HCT116 (cell line): ENCODE measurements around the gene IL20. TPM values are rescaled to one million over a fixed set of nuclear protein-coding genes. Genes with fewer than 3 reads are reported as not detected.

Experiments
- ATAC-seq: fragments of 200-7000 bp; cut with Tn5 transposase; 2 replicates; pipeline ENCODE4 v1.9.1; 2020; ENCODE audit warnings: mild to moderate bottlenecking, moderate library complexity
- BruUV-seq: library from RNA; stranded (reverse); fragments of 400-500 nt; replicated peaks from 2 replicates; lab custom pipeline; 2021; lab: Mats Ljungman, UMichigan
- CTCF ChIA-PET: fragments of 300-600 bp; sonication (Branson Sonifier 250); formaldehyde crosslinking; loops from one replicate; lab custom pipeline; 2021; ENCODE audit warnings: antibody characterized with exemption; lab: Charles Lee
- POLR2A ChIA-PET: fragments of 300-600, 350-600 bp; sonication (Branson Sonifier 250); formaldehyde crosslinking; loops from one replicate; lab custom pipeline; 2021; ENCODE audit warnings: antibody characterized with exemption; lab: Charles Lee
- RAD21 ChIA-PET, 2 experiments: fragments of 300-600 bp; sonication (Branson Sonifier 250); formaldehyde crosslinking; loops; one replicate each; lab custom pipeline; 2023; ENCODE audit warnings: low total read pairs in 2 of 2; ENCODE audit not compliant: uncharacterized antibody in 2 of 2, unreplicated experiment in 2 of 2, low non-redundant PET in 1 of 2; lab: Charles Lee
- DNase-seq: peaks from one replicate; pipeline ENCODE4 v3.0.0-alpha.2; 2010; ENCODE audit warnings: low read depth, low spot score
- H2AFZ ChIP-seq: fragments of 200-600 bp; shearing (Covaris generic), sonication (generic); 2 replicates; pipeline ENCODE4 v1.6.1; 2017; ENCODE audit warnings: low read depth, mixed run types, mixed read lengths, antibody characterized with exemption, low read length; ENCODE audit not compliant: poor library complexity, severe bottlenecking
- H3K27ac ChIP-seq: 2 replicates; pipeline ENCODE4 v1.5.1; 2012; ENCODE audit warnings: low read depth, low read length
- H3K27me3 ChIP-seq: fragments of 200-600 bp; sonication (generic); 2 replicates; pipeline ENCODE4 v1.6.1; 2016; ENCODE audit warnings: mixed run types, low read length, mixed read lengths; ENCODE audit not compliant: insufficient read depth
- H3K36me3 ChIP-seq, 2 experiments: fragments of 200-500 bp in 1 of 2; fragments of 200-600 bp in 1 of 2; sonication (Bioruptor generic) in 1 of 2; sonication (generic) in 1 of 2; 2 replicates each; pipeline versions ENCODE4 v1.5.1 to v1.6.1; 2014 to 2016; ENCODE audit warnings: low read length in 2 of 2, inconsistent platforms in 1 of 2, mixed read lengths in 1 of 2, mixed run types in 1 of 2; ENCODE audit not compliant: insufficient read depth in 2 of 2, control insufficient read depth in 1 of 2
- H3K4me1 ChIP-seq, 2 experiments: fragments of 200-600 bp in 1 of 2; sonication (generic) in 1 of 2; 2 replicates each; pipeline versions ENCODE4 v1.5.1 to v1.6.1; 2012 to 2017; ENCODE audit warnings: low read length in 2 of 2, inconsistent platforms in 1 of 2, mild to moderate bottlenecking in 1 of 2, mixed read lengths in 1 of 2, mixed run types in 1 of 2, moderate library complexity in 1 of 2; ENCODE audit not compliant: insufficient read depth in 2 of 2, control insufficient read depth in 1 of 2
- H3K4me2 ChIP-seq: fragments of 200-600 bp; sonication (generic); 2 replicates; pipeline ENCODE4 v1.6.1; 2017; ENCODE audit warnings: mixed run types, low read length, mixed read lengths
- H3K4me3 ChIP-seq, 2 experiments: fragments of 200-600 bp in 1 of 2; sonication (generic) in 1 of 2; replicated peaks in 1 of 2; 2 replicates each; pipeline ENCODE4 v1.5.1; 2011 to 2016; ENCODE audit warnings: low read length in 2 of 2, control low read depth in 1 of 2, low read depth in 1 of 2, mild to moderate bottlenecking in 1 of 2, mixed read lengths in 1 of 2, mixed run types in 1 of 2
- H3K79me2 ChIP-seq: fragments of 200-600 bp; sonication (generic); 2 replicates; pipeline ENCODE4 v1.6.1; 2017; ENCODE audit warnings: mild to moderate bottlenecking, mixed run types, low read length, moderate library complexity, mixed read lengths; ENCODE audit not compliant: insufficient read depth
- H3K9ac ChIP-seq: fragments of 200-600 bp; sonication (generic); 2 replicates; pipeline ENCODE4 v1.6.1; 2016; ENCODE audit warnings: low read length, mixed read lengths
- H3K9me2 ChIP-seq: fragments of 200-600 bp; sonication (generic), shearing (Covaris generic); 2 replicates; pipeline ENCODE4 v1.6.1; 2017; ENCODE audit warnings: mixed run types, mild to moderate bottlenecking, moderate library complexity; ENCODE audit not compliant: insufficient read depth
- H3K9me3 ChIP-seq, 2 experiments: fragments of 200-500 bp in 1 of 2; fragments of 200-600 bp in 1 of 2; sonication (Bioruptor generic) in 1 of 2; sonication (generic) in 1 of 2; 2 replicates each; pipeline ENCODE4 v1.6.1; 2014 to 2017; ENCODE audit warnings: low read length in 2 of 2, mixed read lengths in 2 of 2, inconsistent platforms in 1 of 2, low read depth in 1 of 2, mild to moderate bottlenecking in 1 of 2, mixed run types in 1 of 2, moderate library complexity in 1 of 2; ENCODE audit not compliant: control insufficient read depth in 1 of 2, insufficient read depth in 1 of 2
- H4K20me1 ChIP-seq: fragments of 200-600 bp; sonication (generic), shearing (Covaris generic); 2 replicates; pipeline ENCODE4 v1.6.1; 2017; ENCODE audit warnings: mixed run types, mild to moderate bottlenecking, moderate library complexity; ENCODE audit not compliant: insufficient read depth
- CBX3 ChIP-seq: IDR thresholded peaks from 2 replicates; pipeline ENCODE4 v1.6.1; 2012; ENCODE audit warnings: low read depth
- EGR1 ChIP-seq: IDR thresholded peaks from 2 replicates; pipeline ENCODE4 v1.6.1; 2012; ENCODE audit warnings: low read depth
- ELF1 ChIP-seq: IDR thresholded peaks from 2 replicates; pipeline ENCODE4 v1.6.1; 2012; ENCODE audit warnings: low read depth, borderline replicate concordance
- EZH2phosphoT487 ChIP-seq: fragments of 200-600 bp; IDR thresholded peaks from 2 replicates; pipeline ENCODE4 v1.6.1; 2018; ENCODE audit warnings: antibody characterized with exemption, borderline replicate concordance
- FOSL1 ChIP-seq: IDR thresholded peaks from 2 replicates; pipeline ENCODE4 v1.6.1; 2012; ENCODE audit warnings: low read depth
- JUND ChIP-seq: IDR thresholded peaks from 2 replicates; pipeline ENCODE4 v1.6.1; 2012
- RAD21 ChIP-seq: IDR thresholded peaks from 2 replicates; pipeline ENCODE4 v1.6.1; 2012; ENCODE audit warnings: low read depth, mild to moderate bottlenecking
- SIN3A ChIP-seq: IDR thresholded peaks from 2 replicates; pipeline ENCODE4 v1.6.1; 2012; ENCODE audit warnings: low read depth
- SP1 ChIP-seq: IDR thresholded peaks from 2 replicates; pipeline ENCODE4 v1.6.1; 2012; ENCODE audit warnings: low read depth
- SRF ChIP-seq: IDR thresholded peaks from 2 replicates; pipeline ENCODE4 v1.6.1; 2012; ENCODE audit warnings: low read depth
- YY1 ChIP-seq: IDR thresholded peaks from 2 replicates; pipeline ENCODE4 v1.6.1; 2011; ENCODE audit warnings: low read length, low read depth, moderate library complexity, mild to moderate bottlenecking; ENCODE audit not compliant: insufficient replicate concordance; ENCODE audit errors: extremely low read depth
- intact Hi-C: fragments of 100-400 bp; cut with micrococcal nuclease; formaldehyde crosslinking; loops from 2 replicates; pipeline ENCODE4 v1.10.0; 2022
- total RNA-seq: library from RNA; stranded (reverse); gene quantifications from one replicate; pipeline ENCODE4 v1.2.1, GENCODE V29; 2021; ENCODE audit not compliant: unreplicated experiment
- TF ChIP-seq, protein P1 (sequence below): IDR thresholded peaks from 2 replicates; pipeline ENCODE4 v1.6.1; 2012
- TF ChIP-seq, protein P2 (sequence below): IDR thresholded peaks from 2 replicates; pipeline ENCODE4 v1.6.1; 2012
- TF ChIP-seq, protein P3 (sequence below): IDR thresholded peaks from 2 replicates; pipeline ENCODE4 v1.6.1; 2012; ENCODE audit warnings: low read depth
- TF ChIP-seq, protein P4 (sequence below), 3 experiments: fragments of 200-600 bp in 1 of 3; sonication (generic) in 1 of 3; IDR thresholded peaks in 2 of 3; conservative IDR thresholded peaks in 1 of 3; 2 replicates each; pipeline ENCODE4 v1.5.1; 2012 to 2017; ENCODE audit warnings: low read depth in 2 of 3, low read length in 2 of 3, antibody characterized with exemption in 1 of 3, borderline replicate concordance in 1 of 3, control low read depth in 1 of 3, mild to moderate bottlenecking in 1 of 3, mixed read lengths in 1 of 3, mixed run types in 1 of 3, moderate library complexity in 1 of 3; ENCODE audit not compliant: insufficient read depth in 1 of 3

Gene IL20
- total RNA-seq, 1 experiment from 2014 or later, result not detected

DNA sequence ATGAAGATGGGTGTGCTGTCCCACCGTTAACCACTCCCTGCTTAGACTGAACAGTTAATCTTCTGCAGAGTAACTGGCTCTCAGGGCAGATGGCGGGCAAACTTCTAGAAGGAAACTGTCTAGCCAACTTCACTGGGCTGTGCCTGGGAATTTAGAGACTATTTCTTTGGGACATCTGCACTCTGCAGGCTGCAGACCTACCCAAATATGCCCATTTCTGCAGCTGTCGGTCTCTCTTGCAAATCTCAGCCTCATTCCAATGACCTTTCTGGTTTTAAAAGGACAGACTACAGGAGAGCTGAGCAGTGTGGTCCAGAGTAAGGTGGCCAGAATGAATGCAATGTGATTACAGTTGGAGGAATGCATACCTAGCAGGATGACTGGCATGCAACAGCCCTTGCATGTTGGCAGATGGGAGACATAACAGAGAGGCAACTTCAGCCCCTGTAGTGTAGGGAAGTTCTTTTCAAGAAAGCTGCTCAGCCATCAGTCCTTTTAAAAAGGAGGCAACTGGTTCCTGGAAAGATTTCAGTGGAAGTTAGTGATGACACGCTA lies 26.3 kb upstream of the IL20 start:
- no peaks in the 10 kb centered on the region for H3K9me3 ChIP-seq
- H3K4me1 ChIP-seq, result no peaks in the 10 kb centered on the region
- no peak overlapping the region for H3K4me2 ChIP-seq
- H3K9ac ChIP-seq, result no peak overlapping the region
- no peaks in the 10 kb centered on the region for H3K9me2 ChIP-seq
- RAD21 ChIA-PET, result no interaction called here
- ATAC-seq, result no peak
- no peak for DNase-seq
- no peak overlapping the region for H2AFZ ChIP-seq
- BruUV-seq, result no TSS peak
- intact Hi-C loops, result no loop called here
- POLR2A ChIA-PET, result no interaction called here
- no peak overlapping the region for H3K4me3 ChIP-seq
- H3K79me2 ChIP-seq, result no peaks in the 10 kb centered on the region
- CTCF ChIA-PET, result no interaction called here
- no peak overlapping the region for H3K27ac ChIP-seq
- no peaks in the 10 kb centered on the region for H4K20me1 ChIP-seq
- H3K27me3 ChIP-seq, result peaks cover 42% of the 10 kb centered on the region
- no peaks in the 10 kb centered on the region for H3K36me3 ChIP-seq
- TF ChIP-seq EZH2phosphoT487 (no peak), SIN3A (no peak), RAD21 (no peak), EGR1 (no peak), ELF1 (no peak), CBX3 (no peak), SRF (no peak), FOSL1 (no peak), SP1 (no peak), JUND (no peak), YY1 (no peak)
- TF ChIP-seq, protein P1, sequence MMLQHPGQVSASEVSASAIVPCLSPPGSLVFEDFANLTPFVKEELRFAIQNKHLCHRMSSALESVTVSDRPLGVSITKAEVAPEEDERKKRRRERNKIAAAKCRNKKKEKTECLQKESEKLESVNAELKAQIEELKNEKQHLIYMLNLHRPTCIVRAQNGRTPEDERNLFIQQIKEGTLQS, result no peak
- TF ChIP-seq, protein P2, sequence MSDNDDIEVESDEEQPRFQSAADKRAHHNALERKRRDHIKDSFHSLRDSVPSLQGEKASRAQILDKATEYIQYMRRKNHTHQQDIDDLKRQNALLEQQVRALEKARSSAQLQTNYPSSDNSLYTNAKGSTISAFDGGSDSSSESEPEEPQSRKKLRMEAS, result no peak
- TF ChIP-seq, protein P3, sequence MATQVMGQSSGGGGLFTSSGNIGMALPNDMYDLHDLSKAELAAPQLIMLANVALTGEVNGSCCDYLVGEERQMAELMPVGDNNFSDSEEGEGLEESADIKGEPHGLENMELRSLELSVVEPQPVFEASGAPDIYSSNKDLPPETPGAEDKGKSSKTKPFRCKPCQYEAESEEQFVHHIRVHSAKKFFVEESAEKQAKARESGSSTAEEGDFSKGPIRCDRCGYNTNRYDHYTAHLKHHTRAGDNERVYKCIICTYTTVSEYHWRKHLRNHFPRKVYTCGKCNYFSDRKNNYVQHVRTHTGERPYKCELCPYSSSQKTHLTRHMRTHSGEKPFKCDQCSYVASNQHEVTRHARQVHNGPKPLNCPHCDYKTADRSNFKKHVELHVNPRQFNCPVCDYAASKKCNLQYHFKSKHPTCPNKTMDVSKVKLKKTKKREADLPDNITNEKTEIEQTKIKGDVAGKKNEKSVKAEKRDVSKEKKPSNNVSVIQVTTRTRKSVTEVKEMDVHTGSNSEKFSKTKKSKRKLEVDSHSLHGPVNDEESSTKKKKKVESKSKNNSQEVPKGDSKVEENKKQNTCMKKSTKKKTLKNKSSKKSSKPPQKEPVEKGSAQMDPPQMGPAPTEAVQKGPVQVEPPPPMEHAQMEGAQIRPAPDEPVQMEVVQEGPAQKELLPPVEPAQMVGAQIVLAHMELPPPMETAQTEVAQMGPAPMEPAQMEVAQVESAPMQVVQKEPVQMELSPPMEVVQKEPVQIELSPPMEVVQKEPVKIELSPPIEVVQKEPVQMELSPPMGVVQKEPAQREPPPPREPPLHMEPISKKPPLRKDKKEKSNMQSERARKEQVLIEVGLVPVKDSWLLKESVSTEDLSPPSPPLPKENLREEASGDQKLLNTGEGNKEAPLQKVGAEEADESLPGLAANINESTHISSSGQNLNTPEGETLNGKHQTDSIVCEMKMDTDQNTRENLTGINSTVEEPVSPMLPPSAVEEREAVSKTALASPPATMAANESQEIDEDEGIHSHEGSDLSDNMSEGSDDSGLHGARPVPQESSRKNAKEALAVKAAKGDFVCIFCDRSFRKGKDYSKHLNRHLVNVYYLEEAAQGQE, result no peak
- TF ChIP-seq, protein P4, sequence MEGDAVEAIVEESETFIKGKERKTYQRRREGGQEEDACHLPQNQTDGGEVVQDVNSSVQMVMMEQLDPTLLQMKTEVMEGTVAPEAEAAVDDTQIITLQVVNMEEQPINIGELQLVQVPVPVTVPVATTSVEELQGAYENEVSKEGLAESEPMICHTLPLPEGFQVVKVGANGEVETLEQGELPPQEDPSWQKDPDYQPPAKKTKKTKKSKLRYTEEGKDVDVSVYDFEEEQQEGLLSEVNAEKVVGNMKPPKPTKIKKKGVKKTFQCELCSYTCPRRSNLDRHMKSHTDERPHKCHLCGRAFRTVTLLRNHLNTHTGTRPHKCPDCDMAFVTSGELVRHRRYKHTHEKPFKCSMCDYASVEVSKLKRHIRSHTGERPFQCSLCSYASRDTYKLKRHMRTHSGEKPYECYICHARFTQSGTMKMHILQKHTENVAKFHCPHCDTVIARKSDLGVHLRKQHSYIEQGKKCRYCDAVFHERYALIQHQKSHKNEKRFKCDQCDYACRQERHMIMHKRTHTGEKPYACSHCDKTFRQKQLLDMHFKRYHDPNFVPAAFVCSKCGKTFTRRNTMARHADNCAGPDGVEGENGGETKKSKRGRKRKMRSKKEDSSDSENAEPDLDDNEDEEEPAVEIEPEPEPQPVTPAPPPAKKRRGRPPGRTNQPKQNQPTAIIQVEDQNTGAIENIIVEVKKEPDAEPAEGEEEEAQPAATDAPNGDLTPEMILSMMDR (IDR thresholded peaks at IDR 0.05 in 2 of 3, conservative IDR thresholded peaks at IDR 0.05 in 1 of 3; ENCODE audit: borderline replicate concordance in 1 of 3, insufficient read depth in 1 of 3, low read depth in 2 of 3, low read length in 2 of 3), result no peak
